ENCODE measurements around the gene DNAJC3.

GRCh38 chr13:95628488-95628887 lies 48.5 kb upstream of the DNAJC3 start:
- TF ChIP-seq CTCF (IDR thresholded peaks at IDR 0.05): no peak
- TF ChIP-seq POLR2A (IDR thresholded peaks at IDR 0.05): no peak
